ENCODE measurements around the gene SPEM2. TPM values are rescaled to one million over a fixed set of nuclear protein-coding genes. Genes with fewer than 3 reads are reported as not detected.

The SPEM2 gene
- total and polyA plus RNA-seq, 7 donors: 0.03 TPM; not detected in 6

GRCh38 chr17:7435676-7436555 is 10.5 kb downstream of the SPEM2 start:
- WGBS, 3 donors: 10 to 11% (median 11%) methylated on average over 47 to 49 of the region's 49 CpGs
- intact Hi-C loops (cut with DNase I): loop anchor here (2.0 to 10.0 kb wide), 4 partner anchors 31 to 249 kb away; partner anchors contain the start of genes KCTD11 (in 1 of the 2), SENP3 (in 1 of the 2), TMEM256 (in 1 of the 2) and TP53 (in 1 of the 2)
- Histone ChIP-seq H3K27me3 (ENCODE audit: insufficient read depth in 3 of 3, low read length in 2 of 3) (no peaks in the 10 kb centered on the region), H3K9me3 (no peaks in the 10 kb centered on the region), H3K4me1 (peaks cover 38% of the 10 kb centered on the region), H3K4me3 (peak overlapping the region; percentile 72), H3K36me3 (ENCODE audit: insufficient read depth in 1 of 2, low read depth in 1 of 2) (no peaks in the 10 kb centered on the region), H3K27ac (peak overlapping the region; percentile 100)
- DNase-seq (peak; percentile 52 to 70), ATAC-seq (peak in 2 of 4 donors; percentile 4)
- TF ChIP-seq CTCF (IDR thresholded peaks at IDR 0.05): no peak

GRCh38 chr17:7436556-7437368 is 11.3 kb downstream of the SPEM2 start:
- Histone ChIP-seq H3K36me3 (ENCODE audit: insufficient read depth in 1 of 2, low read depth in 1 of 2) (no peaks in the 10 kb centered on the region), H3K4me1 (peaks cover 44% of the 10 kb centered on the region)
- peak; percentile 70 to 79 (median 78) for ATAC-seq

GRCh38 chr17:7437369-7437863 is 12.0 kb downstream of the SPEM2 start:
- intact Hi-C loops (cut with DNase I): loop anchor here (5.0 to 10.0 kb wide), 3 partner anchors 85 to 247 kb away; partner anchors contain the start of genes KCTD11 (in 1 of the 2), SENP3 (in 1 of the 2), TP53 (in 1 of the 2) and WRAP53 (in 1 of the 2)
- ATAC-seq (peak in 1 of 4 donors; percentile 0), DNase-seq (no peak)
- H3K9me3 ChIP-seq: no peaks in the 10 kb centered on the region
- no peak for TF ChIP-seq CTCF (IDR thresholded peaks at IDR 0.05)
- H3K4me1 ChIP-seq: peaks cover 44% of the 10 kb centered on the region
- H3K27ac ChIP-seq: peak overlapping the region; percentile 100
- 23 to 35% (median 32%) methylated on average over 19 to 31 of the region's 31 CpGs for WGBS, 3 donors
- no peaks in the 10 kb centered on the region for H3K27me3 ChIP-seq (ENCODE audit: insufficient read depth in 3 of 3, low read length in 2 of 3)
- H3K4me3 ChIP-seq: peak overlapping the region; percentile 72
- no peaks in the 10 kb centered on the region for H3K36me3 ChIP-seq (ENCODE audit: insufficient read depth in 1 of 2, low read depth in 1 of 2)

More at GRCh38 chr17:7436556-7437368, 11.3 kb downstream of the SPEM2 start:
- peak; percentile 88 for TF ChIP-seq CTCF (IDR thresholded peaks at IDR 0.05)
- no peaks in the 10 kb centered on the region for H3K9me3 ChIP-seq
- DNase-seq: peak; percentile 83 to 91
- intact Hi-C loops (cut with DNase I): loop anchor here (5.0 to 10.0 kb wide), 3 partner anchors 84 to 248 kb away; partner anchors contain the start of genes KCTD11 (in 1 of the 2), SENP3 (in 1 of the 2), TP53 (in 1 of the 2) and WRAP53 (in 1 of the 2)
- peak overlapping the region; percentile 72 for H3K4me3 ChIP-seq
- peak overlapping the region; percentile 100 for H3K27ac ChIP-seq
- H3K27me3 ChIP-seq (ENCODE audit: insufficient read depth in 3 of 3, low read length in 2 of 3): no peaks in the 10 kb centered on the region
- 3 to 4% (median 3%) methylated on average over 84 to 92 of the region's 92 CpGs for WGBS, 3 donors

- 29 to 39% (median 29%) methylated on average over 47 to 48 of the region's 48 CpGs for WGBS, 3 donors
- H3K27ac ChIP-seq: peak overlapping the region; percentile 100
- intact Hi-C loops (cut with DNase I): loop anchor here (2.0 to 10.0 kb wide), 6 partner anchors 43 to 247 kb away; partner anchors contain the start of genes KCTD11 (in 2 of the 2), SENP3 (in 2 of the 2), SLC35G6 (in 1 of the 2) and TP53 (in 1 of the 2)
- DNase-seq: peak; percentile 76 to 85
- peak overlapping the region; percentile 72 for H3K4me3 ChIP-seq
- no peaks in the 10 kb centered on the region for H3K36me3 ChIP-seq (ENCODE audit: insufficient read depth in 1 of 2, low read depth in 1 of 2)
- H3K4me1 ChIP-seq: peaks cover 44% of the 10 kb centered on the region
- TF ChIP-seq CTCF (IDR thresholded peaks at IDR 0.05): no peak
- no peaks in the 10 kb centered on the region for H3K27me3 ChIP-seq (ENCODE audit: insufficient read depth in 3 of 3, low read length in 2 of 3)
- no peaks in the 10 kb centered on the region for H3K9me3 ChIP-seq
- ATAC-seq: peak in 1 of 4 donors; percentile 6
Observed at GRCh38 chr17:7437950-7438614, 12.7 kb downstream of the SPEM2 start.
